Endothelial cell of hepatic sinusoid (primary cell): ENCODE results near the gene WWOX.

Experiments used
- in situ Hi-C: cut with HindIII; loops from 2 replicates; pipeline ENCODE4 v1.10.0; 2017; ENCODE audit warnings: low sequenced_read_pairs

The WWOX gene

GRCh38 chr16:79064256-79064972 is 965.0 kb downstream of the WWOX start:
- in situ Hi-C loops: loop anchor here (5.0 kb wide), 1 partner anchor 77 kb away; no protein-coding TSS in a partner anchor

DNA sequence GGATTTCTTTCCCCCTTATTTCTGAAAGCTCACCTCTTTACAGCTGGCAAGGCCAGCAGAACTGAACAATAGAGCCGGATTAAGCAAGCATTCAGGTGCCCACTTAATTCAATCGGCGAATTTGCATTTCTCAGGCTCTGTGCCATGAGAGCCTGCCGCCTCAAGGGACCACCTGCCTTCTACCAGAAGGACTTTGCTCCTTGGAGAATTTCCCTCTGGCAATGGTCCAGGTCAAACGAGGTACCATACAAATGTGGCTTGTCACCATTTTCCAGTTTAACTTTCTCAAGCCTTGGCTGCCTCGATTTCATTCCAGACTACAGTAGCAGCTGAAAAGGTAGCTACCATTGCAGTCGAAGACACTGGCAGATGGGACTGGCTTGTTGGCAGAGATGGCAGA is 967.1 kb downstream of the WWOX start:
- in situ Hi-C loops: no loop called here

DNA sequence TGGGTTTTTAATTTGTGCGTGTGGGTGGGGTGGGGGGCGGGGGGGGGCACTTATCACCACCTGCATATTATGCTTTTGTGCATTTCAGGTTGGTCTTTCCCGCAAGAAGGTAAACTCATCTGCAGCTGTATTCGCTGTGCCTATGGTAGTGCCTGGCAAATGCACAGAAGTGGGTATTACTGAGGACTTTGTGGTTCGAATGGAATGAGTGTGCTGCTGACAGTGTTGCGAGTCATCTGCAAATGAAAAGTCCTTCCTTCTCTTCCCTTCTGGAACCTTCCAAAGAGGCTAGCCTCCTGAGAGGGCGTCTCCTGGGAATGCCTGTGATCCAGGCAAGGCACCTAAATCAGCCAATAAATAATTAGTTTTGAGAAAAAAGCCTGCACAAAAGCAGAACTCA is 968.1 kb downstream of the WWOX start:
- in situ Hi-C loops: no loop called here

DNA sequence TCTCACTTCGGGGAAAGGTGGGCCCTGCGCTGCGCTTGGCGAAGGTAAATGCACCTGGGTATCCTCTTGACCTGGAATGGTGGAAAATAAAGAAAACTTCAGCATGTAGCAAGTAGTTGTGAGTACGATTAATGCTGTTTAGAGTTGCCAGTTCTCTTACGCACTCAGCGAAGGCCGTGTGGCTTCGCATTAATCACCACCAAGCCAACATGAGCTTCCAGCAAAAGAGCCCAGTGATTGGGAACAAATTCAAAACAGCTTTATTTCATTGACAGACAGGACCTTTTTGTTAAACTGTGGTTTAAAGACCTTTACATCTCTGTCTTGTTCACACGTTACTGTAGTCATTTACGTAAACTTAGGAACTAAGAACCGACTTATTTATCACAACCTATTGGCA is 969.7 kb downstream of the WWOX start:
- in situ Hi-C loops: no loop called here

- in situ Hi-C loops: no loop called here
Observed at GRCh38 chr16:79069633-79070032, 970.2 kb downstream of the WWOX start.

DNA sequence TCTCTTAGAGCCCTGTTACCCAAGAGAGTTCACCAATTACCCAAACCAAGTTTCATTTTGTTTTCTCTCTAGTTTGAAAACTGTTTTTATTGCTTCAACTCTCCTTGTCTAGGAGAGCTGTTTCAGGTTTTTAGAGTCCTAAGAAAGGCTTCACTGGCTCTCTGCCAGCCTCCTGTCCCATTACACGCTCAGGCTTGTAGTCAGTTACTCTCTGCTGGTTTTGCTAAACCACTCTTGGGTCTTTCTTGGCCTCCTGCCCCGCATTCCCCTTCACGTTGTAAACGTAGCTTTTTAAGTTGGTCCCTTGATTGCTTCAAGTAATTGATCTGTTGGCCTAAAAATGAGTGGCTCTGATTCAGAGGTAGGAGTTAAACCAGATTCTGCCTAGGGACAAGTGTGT is 972.0 kb downstream of the WWOX start:
- in situ Hi-C loops: no loop called here

- in situ Hi-C loops: no loop called here
Observed at GRCh38 chr16:79072517-79072916, 973.1 kb downstream of the WWOX start.

- in situ Hi-C loops: no loop called here
Observed at GRCh38 chr16:79073566-79073965, 974.1 kb downstream of the WWOX start.

DNA sequence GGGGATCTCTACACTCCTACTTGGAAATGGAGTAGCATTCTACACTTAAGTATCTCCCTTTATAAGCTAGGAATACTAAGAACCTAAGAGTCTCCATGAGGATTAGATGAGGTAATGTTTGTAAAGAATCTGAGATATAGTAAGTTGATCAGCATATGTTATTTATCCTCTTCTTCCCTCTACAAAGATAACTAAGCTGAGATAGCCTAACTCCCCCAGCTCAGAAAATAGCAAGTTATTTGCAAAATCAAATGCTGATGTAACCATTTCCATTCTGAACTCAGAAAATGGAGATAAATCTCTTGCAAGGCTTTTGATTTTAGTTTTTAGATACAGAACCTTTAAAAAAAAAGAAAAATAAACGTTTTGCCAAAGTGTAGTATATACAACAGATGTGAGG is 975.1 kb downstream of the WWOX start:
- in situ Hi-C loops: no loop called here

- in situ Hi-C loops: no loop called here
Observed at GRCh38 chr16:79074951-79075350, 975.5 kb downstream of the WWOX start.

DNA sequence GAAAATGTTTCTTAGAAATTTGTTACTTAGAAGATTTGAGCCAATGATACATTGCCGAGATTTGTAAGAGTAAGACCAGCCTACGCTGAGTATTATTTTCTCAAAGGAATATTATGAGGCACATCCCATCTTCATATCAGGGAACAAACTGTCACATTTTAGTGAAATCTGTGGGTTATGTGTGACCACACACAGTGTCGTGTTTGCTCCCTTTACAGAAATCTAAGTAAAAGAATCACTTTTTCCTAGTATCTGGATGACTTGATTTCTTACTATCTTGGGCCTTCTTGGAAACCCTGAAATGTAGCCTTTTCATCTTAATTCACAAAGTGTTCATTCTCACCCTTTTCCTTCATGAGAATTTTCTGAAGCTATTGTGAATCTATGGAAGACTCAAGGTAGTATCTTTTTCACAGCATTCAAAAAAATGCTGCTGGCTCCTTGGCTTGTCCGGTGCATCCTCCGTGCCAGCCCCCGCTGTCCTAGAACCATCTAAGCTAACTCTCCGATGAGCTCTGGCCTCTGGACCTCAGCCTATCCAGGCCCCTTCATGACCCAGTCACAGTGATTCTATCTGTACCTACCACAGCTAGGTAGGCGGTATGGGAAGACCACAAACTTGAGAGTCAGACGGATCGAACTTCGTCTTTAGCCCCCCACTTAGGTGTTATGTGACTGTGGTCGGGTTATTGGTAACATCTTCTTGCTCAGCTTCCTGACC is 976.8 kb downstream of the WWOX start:
- in situ Hi-C loops: no loop called here

DNA sequence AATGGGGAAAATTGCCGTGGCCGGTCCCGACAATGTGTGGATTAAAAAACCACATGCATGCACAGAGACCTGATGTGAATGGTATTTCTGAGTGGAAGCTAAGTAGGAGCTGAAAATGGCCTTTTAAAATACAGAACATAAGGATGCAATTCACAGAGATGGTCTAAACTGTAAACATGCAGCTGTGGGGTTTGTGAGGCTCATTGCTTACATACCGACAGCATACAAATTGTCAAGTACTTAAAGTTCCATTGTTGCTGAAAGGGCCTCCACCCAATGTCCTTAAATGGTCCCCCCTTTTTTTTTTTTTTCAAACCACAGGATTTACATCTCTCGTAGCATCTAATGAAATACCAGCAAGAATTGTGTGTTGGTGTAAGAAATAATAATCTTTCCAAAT is 977.9 kb downstream of the WWOX start:
- in situ Hi-C loops: no loop called here

GRCh38 chr16:79079656-79080420 is 980.4 kb downstream of the WWOX start:
- in situ Hi-C loops: no loop called here

DNA sequence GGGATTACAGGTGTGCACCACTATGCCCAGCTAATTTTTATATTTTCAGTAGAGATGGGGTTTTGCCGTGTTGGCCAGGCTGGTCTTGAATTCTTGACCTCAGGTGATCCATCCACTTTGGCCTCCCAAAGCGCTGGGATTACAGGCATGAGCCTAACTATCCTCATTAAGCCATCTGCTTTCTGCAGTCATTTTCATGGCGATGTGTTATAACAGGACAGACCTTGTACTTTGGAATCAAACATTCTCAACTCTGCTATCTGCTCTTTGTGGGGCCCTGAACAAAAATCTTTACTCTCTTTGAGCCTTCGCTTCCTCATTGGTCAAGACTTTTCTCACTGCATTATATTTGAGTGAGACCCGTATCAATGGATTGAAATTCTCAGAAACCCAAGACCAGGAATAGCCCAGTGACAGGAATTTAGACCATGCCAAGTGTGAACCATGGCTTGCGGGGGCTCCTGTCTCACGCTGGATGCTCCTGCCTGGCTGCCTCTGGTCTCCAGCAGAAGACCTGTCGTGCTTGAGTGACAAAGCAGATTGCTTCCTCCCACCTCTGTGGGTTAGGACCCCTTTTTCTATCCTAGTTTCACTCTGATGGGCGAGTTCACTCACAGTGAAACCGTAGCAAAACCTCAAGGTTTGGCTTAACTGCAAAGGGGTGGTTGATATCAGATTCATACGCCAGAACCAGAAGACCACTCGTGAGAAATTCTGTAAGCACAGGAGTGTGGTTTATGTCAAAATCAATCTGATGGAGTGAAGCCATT is 982.0 kb downstream of the WWOX start:
- in situ Hi-C loops: no loop called here

- in situ Hi-C loops: no loop called here
Observed at GRCh38 chr16:79082970-79083369, 983.5 kb downstream of the WWOX start.

DNA sequence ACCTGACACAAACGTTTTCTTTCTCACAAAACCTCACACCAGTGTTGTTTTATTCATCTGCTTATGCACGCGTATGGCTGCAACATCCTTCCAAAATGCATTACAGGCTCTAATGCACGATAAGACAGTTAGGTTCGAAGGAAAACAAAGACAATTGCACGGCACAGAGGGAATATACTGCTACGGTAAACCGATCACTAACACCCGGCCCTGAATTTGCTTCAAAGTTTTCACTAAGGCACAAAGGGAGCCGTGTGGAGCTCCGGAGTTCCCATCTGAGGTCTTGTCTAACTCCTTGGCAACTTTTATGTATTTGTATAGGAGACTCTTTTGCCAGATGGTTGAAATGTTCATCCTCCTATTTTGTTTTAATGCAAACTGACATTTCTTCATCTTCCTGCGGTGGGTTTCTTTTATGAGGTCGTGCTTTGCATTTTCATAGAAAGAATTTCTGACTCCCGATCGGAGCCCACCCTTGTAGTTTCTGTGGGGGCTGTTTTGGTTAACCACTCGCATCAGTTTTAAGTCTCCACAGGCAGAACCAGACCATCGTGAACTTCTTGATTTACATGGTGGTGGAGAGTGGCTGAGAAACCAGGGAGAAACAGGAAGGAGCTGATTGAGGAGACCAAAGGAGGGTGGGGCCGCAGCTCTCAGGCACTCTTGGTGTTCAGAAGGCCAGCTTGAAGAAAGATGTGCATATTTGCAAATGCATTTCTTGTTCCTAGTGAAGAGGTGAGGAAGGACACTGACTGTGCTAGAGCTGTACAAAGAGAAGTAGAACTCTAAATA is 984.2 kb downstream of the WWOX start:
- in situ Hi-C loops: no loop called here

DNA sequence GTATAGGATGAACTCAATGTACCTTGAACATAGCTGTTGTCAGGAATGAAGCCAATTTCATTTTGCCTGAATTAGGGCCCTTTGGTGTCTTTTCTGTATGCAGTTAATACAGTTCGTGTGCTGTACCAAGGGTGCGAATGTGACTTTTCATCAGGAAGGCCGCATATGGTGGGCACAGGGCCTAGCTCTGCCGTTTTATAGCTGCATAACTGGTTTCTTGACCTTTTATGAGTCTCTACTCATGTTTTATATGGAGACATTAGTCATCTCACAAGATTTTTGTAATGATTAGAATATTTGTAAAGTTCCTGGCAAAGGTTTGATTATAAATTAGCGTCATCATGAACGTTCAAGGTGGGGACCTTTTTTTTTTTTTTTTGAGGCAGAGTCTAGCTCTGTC is 989.5 kb downstream of the WWOX start:
- in situ Hi-C loops: no loop called here

- in situ Hi-C loops: no loop called here
Observed at GRCh38 chr16:79089735-79090284, 990.4 kb downstream of the WWOX start.

GRCh38 chr16:79090966-79091365 is 991.5 kb downstream of the WWOX start:
- in situ Hi-C loops: no loop called here

DNA sequence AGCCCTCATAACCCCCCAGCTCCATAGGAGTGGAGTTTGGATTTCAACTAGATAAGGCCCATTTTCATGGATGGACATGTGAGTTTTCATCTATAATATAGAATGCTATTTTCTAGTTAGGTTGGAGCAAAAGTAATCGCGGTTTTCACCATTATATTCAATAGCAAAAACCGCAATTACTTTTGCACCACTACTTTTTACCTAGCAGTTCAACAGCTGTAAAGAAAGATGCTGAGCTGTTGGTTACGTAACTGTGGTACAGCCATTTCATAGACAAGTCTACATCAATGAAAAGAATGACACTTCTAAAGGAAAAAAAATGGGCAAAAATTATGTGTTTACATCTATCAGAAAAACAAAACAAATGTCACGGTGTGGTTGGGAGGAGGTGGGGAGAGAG is 993.4 kb downstream of the WWOX start:
- in situ Hi-C loops: no loop called here
